ENCODE results near the gene KLK3.
"Not testable (repeated sequence)": the region's sequence is repeated elsewhere in the genome, so short reads cannot be mapped to it uniquely, and the experiment has no call there.

KLK3 gene

GRCh38 chr19:50854636-50855410 is at the start of gene KLK3:
TSS of gene KLK3 (plus strand) at chr19:50854915. CDS start at chr19:50854956, 41 bp downstream.
- DNase-seq: no peak

GRCh38 chr19:50808856-50809255 is 45.9 kb upstream of the KLK3 start:
- no peak for DNase-seq

DNA sequence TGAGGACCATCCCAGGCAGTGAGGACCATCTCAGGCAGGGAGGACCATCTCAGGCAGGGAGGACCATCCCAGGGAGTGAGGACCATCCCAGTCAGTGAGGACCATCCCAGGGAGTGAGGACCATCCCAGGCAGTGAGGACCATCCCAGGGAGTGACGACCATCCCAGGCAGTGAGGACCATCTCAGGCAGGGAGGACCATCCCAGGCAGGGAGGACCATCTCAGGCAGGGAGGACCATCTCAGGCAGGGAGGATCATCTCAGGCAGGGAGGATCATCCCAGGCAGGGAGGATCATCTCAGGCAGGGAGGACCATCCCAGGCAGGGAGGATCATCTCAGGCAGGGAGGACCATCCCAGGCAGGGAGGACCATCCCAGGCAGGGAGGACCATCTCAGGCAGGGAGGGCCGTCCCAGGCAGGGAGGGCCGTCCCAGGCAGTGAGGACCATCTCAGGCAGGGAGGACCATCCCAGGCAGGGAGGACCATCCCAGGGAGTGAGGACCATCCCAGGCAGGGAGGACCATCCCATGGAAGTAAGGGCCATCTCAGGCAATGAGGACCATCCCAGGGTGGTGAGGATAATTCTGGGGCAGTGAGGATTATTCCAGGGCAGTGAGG is 43.0 kb upstream of the KLK3 start:
- DNase-seq: not testable (repeated sequence)

GRCh38 chr19:50812474-50812873 is 42.2 kb upstream of the KLK3 start:
- no peak for DNase-seq

DNA sequence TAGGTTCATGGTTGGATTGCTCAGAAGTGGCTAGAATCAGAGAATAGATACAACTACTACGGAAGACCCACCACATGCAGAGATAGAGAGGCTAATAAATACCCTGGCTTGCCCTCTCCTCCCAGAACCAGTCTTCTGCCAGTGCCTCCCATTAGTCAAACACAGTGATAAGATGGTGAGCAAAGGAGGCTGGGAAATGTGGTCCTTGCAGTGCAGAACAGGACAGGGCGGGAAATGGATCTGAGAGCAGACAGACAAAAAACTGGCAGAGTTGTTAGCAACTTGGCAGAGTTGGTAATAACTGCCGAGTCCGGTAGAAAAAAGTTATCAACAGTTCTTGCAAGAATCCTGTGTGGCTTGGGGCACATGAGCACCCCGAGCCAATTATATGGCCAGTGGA is 39.8 kb upstream of the KLK3 start:
- DNase-seq: no peak

GRCh38 chr19:50815439-50815838 is 39.3 kb upstream of the KLK3 start:
- no peak for DNase-seq

- no peak for DNase-seq
Measured at GRCh38 chr19:50817941-50818858, 36.5 kb upstream of the KLK3 start.

- no peak for DNase-seq
Measured at GRCh38 chr19:50818859-50819472, 35.7 kb upstream of the KLK3 start.

- no peak for DNase-seq
Measured at GRCh38 chr19:50819636-50820035, 35.1 kb upstream of the KLK3 start.

DNA sequence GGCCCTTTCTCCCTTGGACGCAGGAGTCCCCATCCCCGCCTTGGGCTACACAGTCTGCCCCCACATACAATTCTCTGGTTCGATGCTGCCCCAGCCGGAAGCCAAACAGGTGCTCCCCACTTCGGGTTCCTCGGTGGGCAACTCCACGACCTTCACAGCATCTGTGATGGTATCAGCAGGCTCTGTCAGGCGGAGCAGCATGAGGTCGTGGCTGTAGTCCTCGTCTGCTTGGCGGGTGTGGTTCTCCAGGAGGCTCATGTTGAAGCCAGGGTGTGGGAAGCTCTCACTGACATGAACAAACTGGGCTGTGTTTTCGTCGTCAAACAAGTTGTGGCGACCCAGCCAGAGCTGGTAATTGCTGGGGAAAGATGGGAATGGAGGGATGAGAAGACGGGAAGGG is 34.6 kb upstream of the KLK3 start:
- DNase-seq: no peak

- no peak for DNase-seq
Measured at GRCh38 chr19:50820549-50821247, 34.0 kb upstream of the KLK3 start.

GRCh38 chr19:50821248-50821612 is 33.5 kb upstream of the KLK3 start:
- no peak for DNase-seq

DNA sequence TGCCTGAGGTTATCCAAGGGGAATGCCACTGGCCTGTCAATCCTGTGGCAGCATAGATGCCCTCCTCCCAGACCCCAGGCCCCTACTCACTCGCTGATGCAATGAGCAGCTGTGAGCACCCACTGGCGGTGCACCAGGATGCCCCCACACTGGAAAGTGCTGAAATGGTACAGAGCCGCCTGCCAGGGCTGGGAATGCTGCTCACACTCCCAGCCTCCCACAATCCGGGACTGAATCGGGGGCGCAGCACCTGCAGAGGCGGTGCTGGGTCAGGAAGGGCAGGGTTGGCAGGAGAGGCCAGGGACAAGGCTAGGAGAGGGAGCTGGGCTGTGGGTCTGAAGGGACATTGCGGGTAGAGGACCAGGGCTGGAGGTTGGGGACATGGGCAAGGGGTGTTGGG is 33.1 kb upstream of the KLK3 start:
- no peak for DNase-seq

DNA sequence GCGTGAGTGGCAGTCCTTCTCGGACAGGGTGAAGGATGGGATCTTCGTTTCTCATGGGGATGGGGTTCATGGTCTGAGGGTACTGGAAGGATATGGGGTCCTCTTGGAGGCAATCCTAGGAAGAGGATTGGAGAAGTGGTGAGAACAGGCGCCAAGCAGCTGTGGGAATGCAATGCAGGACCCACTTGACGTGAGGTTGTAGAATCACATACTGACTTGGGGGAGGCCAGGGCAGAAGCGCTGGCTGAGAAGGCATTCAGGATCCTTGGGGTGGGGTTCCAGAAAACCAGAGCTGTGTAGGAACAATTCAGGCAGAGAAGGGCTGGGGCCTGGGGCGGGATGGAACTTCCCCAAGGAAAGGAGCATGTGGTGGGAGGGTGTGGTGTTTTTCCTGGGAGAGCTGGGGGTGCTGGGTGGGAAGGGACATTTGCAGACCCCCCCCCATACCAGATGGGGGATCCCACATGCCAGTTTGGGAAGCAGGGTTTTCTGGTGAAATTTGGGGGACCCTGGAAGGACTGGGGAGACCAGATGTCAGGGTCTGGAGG is 32.0 kb upstream of the KLK3 start:
- no peak for DNase-seq

- DNase-seq: no peak
Measured at GRCh38 chr19:50823389-50824042, 31.2 kb upstream of the KLK3 start, which contains the start of gene KLK1. TSS of gene KLK1 (minus strand) at chr19:50823787. CDS start at chr19:50823748, 39 bp downstream.

DNA sequence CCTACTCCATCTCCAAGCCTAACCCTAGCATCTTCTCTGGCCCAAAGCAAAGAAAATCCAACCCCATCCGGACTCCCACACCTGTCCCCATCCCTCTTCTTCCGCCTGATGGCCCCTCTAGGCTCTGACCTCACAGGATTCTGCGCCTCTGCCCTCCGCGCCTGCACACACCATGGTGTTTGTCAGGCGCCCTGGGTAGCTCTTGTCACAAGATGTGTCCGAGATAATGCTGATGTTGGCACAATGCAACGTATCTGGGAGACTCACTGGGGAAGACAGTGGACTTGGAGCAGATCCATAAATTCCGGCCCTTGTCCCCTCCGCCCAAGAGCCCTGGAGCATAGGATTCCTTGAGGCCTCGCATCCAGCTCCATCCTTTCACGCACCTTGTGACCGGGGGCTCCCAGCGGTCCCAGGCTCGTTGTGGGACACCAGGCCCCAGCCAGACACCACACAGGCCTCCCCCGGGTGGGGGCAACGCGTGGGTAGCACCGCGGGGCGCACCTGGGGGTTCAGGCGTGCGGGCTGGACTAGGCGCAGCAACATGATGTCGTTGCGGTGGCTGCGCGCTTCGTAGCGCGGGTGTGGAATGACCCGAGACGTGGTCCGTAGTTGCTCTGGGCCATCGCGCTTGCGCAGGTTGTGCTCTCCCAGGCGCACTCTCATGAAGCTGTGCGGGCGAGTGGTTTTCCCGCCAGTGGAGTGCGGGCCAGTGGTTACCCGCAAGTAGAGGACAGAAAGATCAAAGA is 28.0 kb upstream of the KLK3 start:
- DNase-seq: no peak

DNA sequence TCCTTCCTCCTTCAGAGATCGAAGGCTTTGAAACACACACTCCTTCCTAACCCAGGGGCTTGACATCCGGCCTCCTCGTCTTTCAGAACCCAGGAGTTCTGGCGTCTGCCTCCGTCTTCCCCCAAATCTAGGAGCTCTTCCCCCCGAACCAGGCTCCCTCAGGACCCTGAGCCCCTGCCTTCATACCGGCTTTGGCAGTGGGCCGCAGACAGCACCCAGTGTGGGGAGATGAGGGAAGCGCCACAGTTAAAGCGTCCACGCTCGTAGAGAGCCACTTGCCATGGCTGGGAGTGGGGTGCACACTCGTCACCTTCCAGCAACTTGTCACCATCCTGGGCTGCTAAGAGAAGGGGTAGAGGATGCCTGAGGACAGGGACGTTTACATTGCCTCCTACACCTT is 27.2 kb upstream of the KLK3 start:
- DNase-seq: no peak

DNA sequence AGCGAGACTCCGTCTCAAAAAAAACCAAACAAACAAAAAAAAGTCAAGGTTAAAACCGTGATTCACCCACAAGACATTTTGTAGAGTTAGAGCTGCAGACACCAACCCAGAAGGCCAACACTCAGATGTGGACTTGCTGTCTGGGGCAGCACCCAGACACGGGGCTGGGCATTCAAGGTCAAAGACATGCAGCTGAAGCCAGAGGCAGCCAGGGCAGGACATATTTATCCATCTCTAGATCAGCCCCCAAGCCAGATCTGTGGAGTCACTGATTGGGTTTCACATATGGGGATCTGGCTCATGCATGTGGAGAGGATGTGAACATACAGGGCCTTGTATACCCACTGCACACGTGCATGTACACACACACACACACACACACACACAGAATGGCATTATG is 24.9 kb upstream of the KLK3 start:
- DNase-seq: no peak

DNA sequence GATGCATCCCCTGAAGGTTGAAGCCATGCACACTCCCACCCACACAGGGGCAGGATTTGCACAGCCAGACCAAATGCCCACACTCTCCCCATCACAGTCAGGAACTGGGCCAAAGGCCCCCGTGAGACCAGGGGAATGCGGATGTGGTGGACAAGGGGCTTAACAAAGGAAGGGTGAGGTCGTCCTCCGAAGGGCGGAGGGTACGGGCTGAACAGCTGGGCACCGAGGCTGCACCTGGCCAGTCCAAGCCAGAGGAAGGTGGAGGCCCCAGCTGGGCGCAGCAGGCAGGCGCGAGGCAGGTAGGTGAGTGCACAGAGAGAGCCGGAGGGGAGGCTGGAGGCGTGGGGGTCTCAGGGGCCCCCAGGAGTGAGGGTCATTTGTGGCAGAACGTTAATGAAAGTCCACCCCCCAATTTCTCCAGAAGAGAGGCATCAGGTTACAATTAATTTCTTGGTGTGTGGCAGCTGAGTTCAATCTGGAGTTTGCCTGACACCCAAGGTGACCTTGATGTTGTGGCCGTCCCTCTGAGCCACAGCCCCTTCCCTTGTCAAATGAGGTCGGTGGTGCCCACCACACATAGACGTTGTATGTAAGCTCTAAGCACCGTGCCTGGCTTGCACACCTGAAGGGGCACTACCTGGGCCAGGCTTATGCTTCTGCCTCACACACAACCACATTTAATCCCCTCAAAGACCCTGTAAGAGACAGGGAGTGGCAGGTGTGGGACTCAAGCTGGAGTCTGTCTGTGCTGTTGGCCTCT is 24.3 kb upstream of the KLK3 start:
- no peak for DNase-seq

- DNase-seq: no peak
Measured at GRCh38 chr19:50831026-50831396, 23.7 kb upstream of the KLK3 start.

Data from CD4-positive, alpha-beta T cell treated with Interleukin-4 for 4 hours (primary cell).